Tibial artery (tissue), 4 donors: ENCODE data around the gene PRKAR1B.

Experiments used
- DNase-seq, 2 donors: peaks; one replicate each; pipeline ENCODE4 v3.0.0-alpha.2; 2019
- H3K27ac ChIP-seq, 2 donors: fragments of 200-600 bp; sonication (generic) in 1 of 2; 1 replicate in 1 of 2; 2 replicates in 1 of 2; pipeline ENCODE4 v1.5.1; 2018 to 2019; ENCODE audit warnings: mild to moderate bottlenecking in 1 of 2
- H3K27me3 ChIP-seq, 2 donors: fragments of 200-600 bp; sonication (generic) in 1 of 2; one replicate each; pipeline versions ENCODE4 v1.5.1 to v1.6.0; 2016 to 2019
- H3K36me3 ChIP-seq, 3 donors: fragments of 200-600 bp; sonication (generic) in 2 of 3; one replicate each; pipeline ENCODE4 v1.5.1; 2016 to 2019; ENCODE audit warnings: mild to moderate bottlenecking in 2 of 3
- H3K4me1 ChIP-seq, 4 donors: fragments of 200-600 bp; sonication (generic) in 2 of 4; 1 replicate in 3 of 4; 2 replicates in 1 of 4; pipeline ENCODE4 v1.5.1; 2016 to 2019
- H3K4me3 ChIP-seq, 2 donors: fragments of 200-600 bp; sonication (generic) in 1 of 2; 1 replicate in 1 of 2; 2 replicates in 1 of 2; pipeline ENCODE4 v1.5.1; 2018 to 2019; ENCODE audit warnings: mild to moderate bottlenecking in 2 of 2
- H3K9me3 ChIP-seq, 3 donors: fragments of 200-600 bp; sonication (generic) in 1 of 3; one replicate each; pipeline ENCODE4 v1.5.1; 2016 to 2019
- intact Hi-C: fragments of 100-400 bp; cut with DNase I; formaldehyde crosslinking; loops from one replicate; pipeline ENCODE4 v1.15.0; 2023; ENCODE audit warnings: low total_unique reads
- TF ChIP-seq, protein P1 (sequence below), 2 experiments: fragments of 200-600 bp in 1 of 2; fragments of 450-650 bp in 1 of 2; IDR thresholded peaks; one replicate each; pipeline ENCODE4 v1.5.1; 2017 to 2019; ENCODE audit warnings: antibody characterized with exemption in 2 of 2, mild to moderate bottlenecking in 1 of 2, moderate library complexity in 1 of 2

PRKAR1B gene

DNA sequence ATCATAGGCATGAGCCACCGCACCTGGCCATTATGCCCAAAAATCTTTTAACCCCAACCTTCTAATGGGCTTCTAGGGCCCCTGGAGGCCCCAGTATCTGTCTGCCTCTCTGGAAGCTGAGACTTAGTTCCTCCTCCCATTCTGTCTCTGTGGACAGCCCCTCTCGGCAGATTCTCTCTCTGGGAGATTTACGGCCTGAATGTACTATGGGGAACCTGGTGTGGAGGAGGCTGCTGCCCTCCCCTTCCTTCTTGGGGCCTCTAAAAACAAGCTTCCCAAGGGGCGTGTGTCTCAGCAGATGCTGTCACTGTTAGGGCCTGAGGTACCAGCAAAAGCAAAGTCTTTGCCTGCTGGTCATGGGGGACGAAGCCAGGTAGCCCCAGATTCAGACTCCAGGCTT is 35.8 kb upstream of the PRKAR1B start:
- Histone ChIP-seq H3K4me1 (no peaks in the 10 kb centered on the region), H3K9me3 (no peaks in the 10 kb centered on the region), H3K27me3 (no peaks in the 10 kb centered on the region), H3K36me3 (peaks cover 61 to 90% (median 66%) of the 10 kb centered on the region in 3 donors), H3K27ac (no peak overlapping the region), H3K4me3 (no peak overlapping the region)
- intact Hi-C loops, result no loop called here
- DNase-seq, result no peak
- TF ChIP-seq, protein P1, sequence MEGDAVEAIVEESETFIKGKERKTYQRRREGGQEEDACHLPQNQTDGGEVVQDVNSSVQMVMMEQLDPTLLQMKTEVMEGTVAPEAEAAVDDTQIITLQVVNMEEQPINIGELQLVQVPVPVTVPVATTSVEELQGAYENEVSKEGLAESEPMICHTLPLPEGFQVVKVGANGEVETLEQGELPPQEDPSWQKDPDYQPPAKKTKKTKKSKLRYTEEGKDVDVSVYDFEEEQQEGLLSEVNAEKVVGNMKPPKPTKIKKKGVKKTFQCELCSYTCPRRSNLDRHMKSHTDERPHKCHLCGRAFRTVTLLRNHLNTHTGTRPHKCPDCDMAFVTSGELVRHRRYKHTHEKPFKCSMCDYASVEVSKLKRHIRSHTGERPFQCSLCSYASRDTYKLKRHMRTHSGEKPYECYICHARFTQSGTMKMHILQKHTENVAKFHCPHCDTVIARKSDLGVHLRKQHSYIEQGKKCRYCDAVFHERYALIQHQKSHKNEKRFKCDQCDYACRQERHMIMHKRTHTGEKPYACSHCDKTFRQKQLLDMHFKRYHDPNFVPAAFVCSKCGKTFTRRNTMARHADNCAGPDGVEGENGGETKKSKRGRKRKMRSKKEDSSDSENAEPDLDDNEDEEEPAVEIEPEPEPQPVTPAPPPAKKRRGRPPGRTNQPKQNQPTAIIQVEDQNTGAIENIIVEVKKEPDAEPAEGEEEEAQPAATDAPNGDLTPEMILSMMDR (IDR thresholded peaks at IDR 0.05), result no peak

DNA sequence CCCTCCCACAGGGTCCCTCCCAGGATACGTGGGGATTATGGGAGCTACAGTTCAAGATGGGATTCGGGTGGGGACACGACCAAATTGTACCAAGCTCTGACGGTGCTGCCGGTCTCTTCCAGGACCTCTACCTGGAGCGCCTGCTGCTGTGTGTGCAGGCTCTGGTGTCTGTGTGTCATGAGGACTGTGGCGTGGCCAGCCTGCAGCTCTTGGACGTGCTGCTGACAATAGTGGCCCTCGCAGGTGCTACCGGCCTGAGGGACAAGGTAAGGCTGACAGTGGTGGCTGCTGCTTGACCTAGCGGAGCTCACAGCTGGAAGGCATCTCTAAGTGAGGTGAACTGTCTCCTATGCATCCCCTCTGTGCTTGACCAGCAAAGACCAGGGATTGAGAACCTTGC is 34.5 kb upstream of the PRKAR1B start:
- Histone ChIP-seq H3K36me3 (peaks cover 72 to 90% (median 78%) of the 10 kb centered on the region in 3 donors), H3K4me1 (no peaks in the 10 kb centered on the region), H3K9me3 (no peaks in the 10 kb centered on the region), H3K27ac (no peak overlapping the region), H3K4me3 (no peak overlapping the region), H3K27me3 (no peaks in the 10 kb centered on the region)
- intact Hi-C loops, result no loop called here
- TF ChIP-seq, protein P1 (IDR thresholded peaks at IDR 0.05), result no peak
- DNase-seq, result no peak

DNA sequence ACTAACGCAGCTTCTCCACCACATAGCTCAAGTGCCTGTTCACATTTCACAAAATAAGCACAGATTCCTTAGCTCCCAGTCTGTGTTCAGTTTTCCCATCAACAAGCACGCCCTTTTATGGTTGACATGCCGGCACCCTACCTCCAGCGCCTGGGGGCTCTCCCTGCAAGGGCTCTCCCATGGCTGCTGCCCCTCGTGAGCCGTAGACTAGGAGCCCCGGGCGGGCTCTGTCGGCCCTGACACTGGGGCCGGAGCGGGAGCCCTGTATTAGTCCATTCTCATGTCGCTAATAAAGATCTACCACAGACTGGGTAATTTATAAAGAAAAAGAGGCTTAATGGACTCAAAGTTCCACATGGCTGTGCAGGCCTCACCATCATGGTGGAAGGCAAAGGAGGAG is 34.0 kb upstream of the PRKAR1B start:
- no peak overlapping the region for H3K27ac ChIP-seq
- no peak overlapping the region for H3K4me3 ChIP-seq
- no peak for DNase-seq
- TF ChIP-seq, protein P1 (IDR thresholded peaks at IDR 0.05), result no peak
- H3K9me3 ChIP-seq, result no peaks in the 10 kb centered on the region
- H3K27me3 ChIP-seq, result no peaks in the 10 kb centered on the region
- peaks cover 74 to 90% (median 78%) of the 10 kb centered on the region in 3 donors for H3K36me3 ChIP-seq
- intact Hi-C loops, result no loop called here
- no peaks in the 10 kb centered on the region for H3K4me1 ChIP-seq

DNA sequence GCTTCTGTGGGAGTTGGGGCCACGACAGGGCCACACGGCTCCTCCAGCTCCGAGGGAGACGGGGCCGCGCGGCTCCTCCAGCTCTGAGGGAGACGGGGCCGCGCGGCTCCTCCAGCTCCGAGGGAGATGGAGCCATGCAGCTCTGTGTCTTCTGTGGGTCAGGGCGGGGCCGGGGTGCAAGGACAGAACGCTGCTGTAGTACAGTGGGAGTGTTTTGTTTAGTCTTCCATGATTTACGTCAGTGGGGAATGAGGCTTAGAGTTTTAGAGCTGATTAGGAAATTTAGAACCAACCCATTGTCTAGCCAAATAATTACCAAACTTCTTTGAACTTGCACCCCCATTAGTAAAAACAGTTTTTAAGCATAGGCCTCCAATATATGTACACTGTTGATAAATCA is 32.9 kb upstream of the PRKAR1B start:
- TF ChIP-seq, protein P1 (IDR thresholded peaks at IDR 0.05), result no peak
- H3K36me3 ChIP-seq, result peaks cover 71 to 90% (median 75%) of the 10 kb centered on the region in 3 donors
- H3K27ac ChIP-seq, result no peak overlapping the region
- H3K27me3 ChIP-seq, result no peaks in the 10 kb centered on the region
- H3K4me1 ChIP-seq, result no peaks in the 10 kb centered on the region
- no peak for DNase-seq
- H3K4me3 ChIP-seq, result no peak overlapping the region
- H3K9me3 ChIP-seq, result no peaks in the 10 kb centered on the region
- intact Hi-C loops, result no loop called here

DNA sequence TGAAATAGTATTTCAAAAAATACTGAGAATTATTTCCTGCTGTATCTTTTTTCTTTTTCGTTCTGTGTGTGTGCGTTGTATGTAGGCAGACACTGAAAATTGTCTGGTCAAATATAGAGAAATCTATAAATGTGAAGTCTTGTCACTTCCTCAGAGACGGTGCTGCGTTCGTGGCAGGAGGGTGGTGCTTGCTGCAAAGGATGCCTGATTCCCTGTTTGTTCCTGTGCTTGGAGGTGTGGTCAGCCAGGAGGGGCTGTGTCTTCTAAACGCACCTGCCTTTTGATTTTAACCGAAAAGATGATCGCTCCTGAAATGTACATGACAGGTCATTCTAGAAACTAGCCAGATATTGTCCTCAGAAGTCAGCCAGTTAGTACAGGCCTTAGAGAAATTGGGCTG is 32.5 kb upstream of the PRKAR1B start:
- intact Hi-C loops, result no loop called here
- Histone ChIP-seq H3K36me3 (peaks cover 72 to 90% (median 75%) of the 10 kb centered on the region in 3 donors), H3K27ac (no peak overlapping the region), H3K27me3 (no peaks in the 10 kb centered on the region), H3K9me3 (no peaks in the 10 kb centered on the region), H3K4me3 (no peak overlapping the region), H3K4me1 (no peaks in the 10 kb centered on the region)
- TF ChIP-seq, protein P1 (IDR thresholded peaks at IDR 0.05), result no peak
- DNase-seq, result no peak

DNA sequence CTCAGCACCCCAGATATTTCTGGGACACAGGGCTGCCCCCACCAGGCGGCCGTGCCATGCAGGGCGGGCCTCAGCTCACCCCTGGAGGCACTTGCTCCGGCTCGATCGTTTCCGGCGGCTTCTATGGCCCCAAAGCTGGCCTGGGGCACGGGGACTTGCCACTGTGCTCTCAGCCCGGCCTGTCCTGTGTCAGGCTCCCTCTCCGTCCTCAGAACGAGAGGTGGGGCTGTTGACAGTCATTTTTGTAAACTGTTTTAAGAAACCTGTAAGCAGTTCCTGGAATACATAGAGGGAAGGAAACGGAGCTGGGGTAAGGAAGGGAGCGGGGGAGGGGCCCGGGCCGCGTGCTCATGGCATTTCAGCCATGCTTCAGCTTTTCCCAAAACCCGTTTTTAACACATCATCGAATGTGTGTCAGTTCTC is 30.7 kb upstream of the PRKAR1B start:
- no peak overlapping the region for H3K4me3 ChIP-seq
- TF ChIP-seq, protein P1 (IDR thresholded peaks at IDR 0.05), result no peak
- H3K27ac ChIP-seq, result no peak overlapping the region
- peak in 1 of 2 donors; percentile 25 for DNase-seq
- H3K27me3 ChIP-seq, result no peaks in the 10 kb centered on the region
- peaks cover 57 to 89% (median 60%) of the 10 kb centered on the region in 3 donors for H3K36me3 ChIP-seq
- H3K4me1 ChIP-seq, result no peaks in the 10 kb centered on the region
- no peaks in the 10 kb centered on the region for H3K9me3 ChIP-seq
- intact Hi-C loops, result no loop called here
